ENCODE data around the gene PLCB1.

Gene PLCB1

GRCh38 chr20:8331740-8332412 lies 199.8 kb downstream of the PLCB1 start:
- TF ChIP-seq CTCF (conservative IDR thresholded peaks at IDR 0.05; ENCODE audit: low read length), result no peak
- TF ChIP-seq EZH2phosphoT487 (IDR thresholded peaks at IDR 0.05; ENCODE audit: borderline replicate concordance), result no peak
- H3K9ac ChIP-seq (ENCODE audit: low read depth, low read length, poor library complexity, severe bottlenecking), result peak overlapping the region; percentile 52
- H3K4me3 ChIP-seq (ENCODE audit: low read length, poor library complexity, severe bottlenecking), result peak overlapping the region; percentile 63
- H4K20me1 ChIP-seq (ENCODE audit: insufficient read depth, low read length, poor library complexity, severe bottlenecking), result no peaks in the 10 kb centered on the region
- H3K79me2 ChIP-seq (ENCODE audit: insufficient read depth, low read length), result no peaks in the 10 kb centered on the region; the same call in 1 of the 2 replicates
- H3K27me3 ChIP-seq (ENCODE audit: insufficient read depth, low read length, poor library complexity, severe bottlenecking), result no peaks in the 10 kb centered on the region
- peak overlapping the region; percentile 68 for H3K4me2 ChIP-seq (ENCODE audit: low read depth, low read length, poor library complexity, severe bottlenecking)
- no peak overlapping the region for H2AFZ ChIP-seq (ENCODE audit: low read length)
- no peaks in the 10 kb centered on the region for H3K9me2 ChIP-seq (replicated peaks; ENCODE audit: low read depth, low read length)
- H3K4me1 ChIP-seq (ENCODE audit: insufficient read depth, low read length, poor library complexity, severe bottlenecking), result peaks cover 22% of the 10 kb centered on the region
- no peaks in the 10 kb centered on the region for H3F3A ChIP-seq (ENCODE audit: low read depth)
- H3K36me3 ChIP-seq (ENCODE audit: insufficient read depth, low read length), result no peaks in the 10 kb centered on the region
- H3K9me3 ChIP-seq (ENCODE audit: insufficient read depth, low read depth, low read length), result no peaks in the 10 kb centered on the region

- Histone ChIP-seq H3K9ac (ENCODE audit: low read depth, low read length, poor library complexity, severe bottlenecking) (no peak overlapping the region), H3K79me2 (ENCODE audit: insufficient read depth, low read length) (no peaks in the 10 kb centered on the region; the same call in 1 of the 2 replicates), H3K9me2 (replicated peaks; ENCODE audit: low read depth, low read length) (no peaks in the 10 kb centered on the region), H3K27me3 (ENCODE audit: insufficient read depth, low read length, poor library complexity, severe bottlenecking) (no peaks in the 10 kb centered on the region), H3K36me3 (ENCODE audit: insufficient read depth, low read length) (no peaks in the 10 kb centered on the region), H4K20me1 (ENCODE audit: insufficient read depth, low read length, poor library complexity, severe bottlenecking) (no peaks in the 10 kb centered on the region), H2AFZ (ENCODE audit: low read length) (no peak overlapping the region), H3K4me1 (ENCODE audit: insufficient read depth, low read length, poor library complexity, severe bottlenecking) (peaks cover 22% of the 10 kb centered on the region), H3K4me3 (ENCODE audit: low read length, poor library complexity, severe bottlenecking) (no peak overlapping the region), H3K4me2 (ENCODE audit: low read depth, low read length, poor library complexity, severe bottlenecking) (no peak overlapping the region), H3F3A (ENCODE audit: low read depth) (no peaks in the 10 kb centered on the region), H3K9me3 (ENCODE audit: insufficient read depth, low read depth, low read length) (no peaks in the 10 kb centered on the region)
- TF ChIP-seq EZH2phosphoT487 (IDR thresholded peaks at IDR 0.05; ENCODE audit: borderline replicate concordance), result no peak
- TF ChIP-seq CTCF (conservative IDR thresholded peaks at IDR 0.05; ENCODE audit: low read length), result no peak
Observed at GRCh38 chr20:8334641-8335040, 202.6 kb downstream of the PLCB1 start.

- no peaks in the 10 kb centered on the region for H3K36me3 ChIP-seq (ENCODE audit: insufficient read depth, low read length)
Observed at GRCh38 chr20:8335059-8335458, 203.0 kb downstream of the PLCB1 start.

More at GRCh38 chr20:8335059-8335458, 203.0 kb downstream of the PLCB1 start:
- no peaks in the 10 kb centered on the region; the same call in 1 of the 2 replicates for H3K79me2 ChIP-seq (ENCODE audit: insufficient read depth, low read length)
- H3K4me2 ChIP-seq (ENCODE audit: low read depth, low read length, poor library complexity, severe bottlenecking), result no peak overlapping the region
- no peak overlapping the region for H3K4me3 ChIP-seq (ENCODE audit: low read length, poor library complexity, severe bottlenecking)
- no peaks in the 10 kb centered on the region for H3K9me2 ChIP-seq (replicated peaks; ENCODE audit: low read depth, low read length)
- no peaks in the 10 kb centered on the region for H3F3A ChIP-seq (ENCODE audit: low read depth)
- H3K4me1 ChIP-seq (ENCODE audit: insufficient read depth, low read length, poor library complexity, severe bottlenecking), result peaks cover 21% of the 10 kb centered on the region
- TF ChIP-seq EZH2phosphoT487 (IDR thresholded peaks at IDR 0.05; ENCODE audit: borderline replicate concordance) (no peak), CTCF (conservative IDR thresholded peaks at IDR 0.05; ENCODE audit: low read length) (no peak)
- no peaks in the 10 kb centered on the region for H4K20me1 ChIP-seq (ENCODE audit: insufficient read depth, low read length, poor library complexity, severe bottlenecking)
- H3K9me3 ChIP-seq (ENCODE audit: insufficient read depth, low read depth, low read length), result no peaks in the 10 kb centered on the region
- no peak overlapping the region for H2AFZ ChIP-seq (ENCODE audit: low read length)
- no peaks in the 10 kb centered on the region for H3K27me3 ChIP-seq (ENCODE audit: insufficient read depth, low read length, poor library complexity, severe bottlenecking)
- no peak overlapping the region for H3K9ac ChIP-seq (ENCODE audit: low read depth, low read length, poor library complexity, severe bottlenecking)
